H1 (cell line): Measurements from ENCODE around the gene MAP2K1. TPM values are rescaled to one million over a fixed set of nuclear protein-coding genes. Genes with fewer than 3 reads are reported as not detected.

Source experiments
- CTCF ChIA-PET: fragments of 300-600 bp; sonication (Branson Sonifier 250); formaldehyde crosslinking; loops from one replicate; lab custom pipeline; 2021; ENCODE audit not compliant: partially characterized antibody; lab: Charles Lee
- POLR2A ChIA-PET: fragments of 300-600 bp; sonication (Branson Sonifier 250); formaldehyde crosslinking; loops from one replicate; lab custom pipeline; 2021; ENCODE audit warnings: inconsistent platforms; ENCODE audit not compliant: partially characterized antibody; lab: Charles Lee
- DNase-seq, 2 experiments: peaks; one replicate each; pipeline versions ENCODE4 v3.0.0 to v3.0.0-alpha.2; 2010 to 2022; ENCODE audit warnings: low spot score in 2 of 2, low read depth in 1 of 2, mixed read lengths in 1 of 2
- FAIRE-seq: peaks from 2 replicates; lab custom pipeline; 2011; peaks lifted over from hg19 to GRCh38; lab: Jason Lieb, UNC
- H2AFZ ChIP-seq: 2 replicates; pipeline ENCODE4 v1.8.1; 2012; ENCODE audit warnings: low read length, inconsistent platforms
- H2AK5ac ChIP-seq: 2 replicates; pipeline ENCODE4 v1.6.1; 2013; ENCODE audit warnings: low read depth, low read length
- H2BK120ac ChIP-seq: replicated peaks from 2 replicates; pipeline ENCODE3; 2013; ENCODE audit warnings: low read depth, low read length, inconsistent platforms
- H2BK12ac ChIP-seq: 2 replicates; pipeline ENCODE4 v1.6.1; 2013; ENCODE audit warnings: low read depth, low read length
- H2BK15ac ChIP-seq: 2 replicates; pipeline ENCODE4 v1.6.1; 2013; ENCODE audit warnings: low read length
- H2BK20ac ChIP-seq: 2 replicates; pipeline ENCODE4 v1.6.1; 2013; ENCODE audit warnings: low read length
- H2BK5ac ChIP-seq: 2 replicates; pipeline ENCODE4 v1.6.1; 2013; ENCODE audit warnings: low read depth, low read length
- H3K14ac ChIP-seq: 2 replicates; pipeline ENCODE4 v1.6.1; 2013; ENCODE audit warnings: inconsistent platforms; ENCODE audit not compliant: insufficient read length
- H3K18ac ChIP-seq: 2 replicates; pipeline ENCODE4 v1.6.1; 2013; ENCODE audit warnings: low read length; ENCODE audit errors: extremely low read depth
- H3K23ac ChIP-seq: 2 replicates; pipeline ENCODE4 v1.6.1; 2013; ENCODE audit warnings: inconsistent platforms; ENCODE audit not compliant: insufficient read length
- H3K23me2 ChIP-seq: 2 replicates; pipeline ENCODE4 v1.6.1; 2013; ENCODE audit warnings: low read depth, low read length
- H3K27ac ChIP-seq: 2 replicates; pipeline ENCODE4 v1.6.1; 2011; ENCODE audit warnings: low read depth, low read length, inconsistent platforms
- H3K27me3 ChIP-seq, 4 experiments: replicated peaks in 1 of 4; 1 replicate in 1 of 4; 2 replicates in 3 of 4; pipeline versions ENCODE4 v1.6.1 to v1.8.1; 2011 to 2013; ENCODE audit warnings: low read length in 3 of 4, mild to moderate bottlenecking in 3 of 4, inconsistent platforms in 2 of 4, mixed read lengths in 2 of 4, moderate library complexity in 1 of 4; ENCODE audit not compliant: control insufficient read depth in 3 of 4, insufficient read depth in 3 of 4; ENCODE audit errors: extremely low read depth in 1 of 4
- H3K36me3 ChIP-seq, 4 experiments: 2 replicates each; pipeline versions ENCODE4 v1.6.1 to v1.8.1; 2011 to 2013; ENCODE audit warnings: mild to moderate bottlenecking in 4 of 4, low read length in 3 of 4, moderate library complexity in 2 of 4, control low read depth in 1 of 4, inconsistent platforms in 1 of 4; ENCODE audit not compliant: insufficient read depth in 4 of 4, control insufficient read depth in 2 of 4
- H3K4ac ChIP-seq: replicated peaks from 2 replicates; pipeline ENCODE3; 2013; ENCODE audit warnings: low read length, low read depth, mixed read lengths, inconsistent platforms; ENCODE audit not compliant: insufficient read length
- H3K4me1 ChIP-seq, 4 experiments: replicated peaks in 1 of 4; 1 replicate in 1 of 4; 2 replicates in 3 of 4; pipeline versions ENCODE4 v1.6.1 to v1.8.1; 2011 to 2013; ENCODE audit warnings: low read length in 3 of 4, inconsistent platforms in 2 of 4, mixed read lengths in 1 of 4; ENCODE audit not compliant: insufficient read depth in 4 of 4, control insufficient read depth in 3 of 4
- H3K4me2 ChIP-seq, 2 experiments: 2 replicates each; pipeline versions ENCODE4 v1.6.1 to v1.8.1; 2011 to 2013; ENCODE audit warnings: low read depth in 2 of 2, low read length in 2 of 2, control low read depth in 1 of 2, inconsistent platforms in 1 of 2, mild to moderate bottlenecking in 1 of 2; ENCODE audit not compliant: insufficient read depth in 1 of 2
- H3K4me3 ChIP-seq, 4 experiments: fragments of 200-600, 300-600 bp in 1 of 4; sonication (generic), shearing (Covaris generic), sonication (Bioruptor Twin) in 1 of 4; 2 replicates each; pipeline versions ENCODE4 v1.5.1 to v1.8.1; 2011 to 2016; ENCODE audit warnings: low read length in 4 of 4, low read depth in 3 of 4, control low read depth in 2 of 4, inconsistent platforms in 2 of 4, mild to moderate bottlenecking in 2 of 4, mixed read lengths in 1 of 4, moderate library complexity in 1 of 4; ENCODE audit not compliant: insufficient read depth in 2 of 4; ENCODE audit errors: extremely low read depth in 1 of 4
- H3K56ac ChIP-seq: replicated peaks from 2 replicates; pipeline ENCODE3; 2013; ENCODE audit warnings: low read depth, mild to moderate bottlenecking, mixed read lengths, low read length, inconsistent platforms; ENCODE audit not compliant: insufficient read length
- H3K79me1 ChIP-seq: 2 replicates; pipeline ENCODE4 v1.6.1; 2013; ENCODE audit warnings: low read depth, low read length, control low read depth
- H3K79me2 ChIP-seq, 2 experiments: 2 replicates each; pipeline versions ENCODE4 v1.6.1 to v1.8.1; 2012 to 2013; ENCODE audit warnings: low read length in 2 of 2, mild to moderate bottlenecking in 2 of 2, inconsistent platforms in 1 of 2; ENCODE audit not compliant: insufficient read depth in 2 of 2, control insufficient read depth in 1 of 2
- H3K9ac ChIP-seq, 4 experiments: replicated peaks in 1 of 4; 1 replicate in 1 of 4; 2 replicates in 3 of 4; pipeline versions ENCODE4 v1.6.1 to v1.8.1; 2011 to 2013; ENCODE audit warnings: low read depth in 3 of 4, low read length in 3 of 4, control low read depth in 2 of 4, mild to moderate bottlenecking in 2 of 4, moderate library complexity in 2 of 4, inconsistent platforms in 1 of 4; ENCODE audit errors: extremely low read depth in 1 of 4
- H3K9me3 ChIP-seq, 2 experiments: 2 replicates each; pipeline versions ENCODE4 v1.6.1 to v1.8.1; 2012 to 2013; ENCODE audit warnings: mild to moderate bottlenecking in 2 of 2, moderate library complexity in 2 of 2, control low read depth in 1 of 2, inconsistent platforms in 1 of 2, low read depth in 1 of 2, low read length in 1 of 2, mixed read lengths in 1 of 2; ENCODE audit not compliant: insufficient read depth in 2 of 2
- H4K20me1 ChIP-seq, 2 experiments: replicated peaks in 1 of 2; 2 replicates each; pipeline versions ENCODE3 to v1.8.1; 2011 to 2013; ENCODE audit warnings: inconsistent platforms in 2 of 2, low read length in 2 of 2, mild to moderate bottlenecking in 1 of 2; ENCODE audit not compliant: insufficient read depth in 2 of 2, control insufficient read depth in 1 of 2
- H4K5ac ChIP-seq: 2 replicates; pipeline ENCODE4 v1.6.1; 2013; ENCODE audit warnings: low read length, low read depth, mixed read lengths, inconsistent platforms; ENCODE audit not compliant: insufficient read length
- H4K8ac ChIP-seq: 2 replicates; pipeline ENCODE4 v1.8.0; 2013; ENCODE audit warnings: mild to moderate bottlenecking, moderate library complexity, low read length, inconsistent platforms; ENCODE audit not compliant: insufficient read depth; ENCODE audit errors: extremely low read depth
- H4K91ac ChIP-seq: replicated peaks from 2 replicates; pipeline ENCODE3; 2013; ENCODE audit warnings: low read length, mixed read lengths, inconsistent platforms; ENCODE audit not compliant: insufficient read length
- BRCA1 ChIP-seq: IDR thresholded peaks from 2 replicates; pipeline ENCODE4 v1.6.1; 2012; ENCODE audit warnings: low read depth, low read length, improper control_type of control experiment
- POLR2AphosphoS5 ChIP-seq: IDR thresholded peaks from 2 replicates; pipeline ENCODE4 v1.6.1; 2011; ENCODE audit warnings: low read depth, low read length
- RFX5 ChIP-seq: IDR thresholded peaks from 2 replicates; pipeline ENCODE4 v1.6.1; 2011; ENCODE audit warnings: low read depth, low read length, improper control_type of control experiment, borderline replicate concordance
- SIRT6 ChIP-seq: IDR thresholded peaks from one replicate; pipeline ENCODE4 v1.7.1; 2012; ENCODE audit warnings: low read length, inconsistent platforms
- SUZ12 ChIP-seq: fragments of 200-600 bp; sonication (generic); IDR thresholded peaks from 2 replicates; pipeline ENCODE4 v1.6.1; 2012; ENCODE audit warnings: mild to moderate bottlenecking, inconsistent platforms, low read length, moderate library complexity, mixed read lengths
- TAF1 ChIP-seq: IDR thresholded peaks from 2 replicates; pipeline ENCODE4 v1.6.1; 2011; ENCODE audit warnings: mild to moderate bottlenecking, low read depth, low read length
- WGBS, 2 experiments: shearing (Covaris generic) in 1 of 2; methylation state at CpG; one replicate each; pipeline versions ENCODE4 v1.1.6 to v1.1.7; 2013 to 2015; ENCODE audit warnings: low lambda C conversion rate in 2 of 2, mixed read lengths in 2 of 2, inconsistent platforms in 1 of 2, low coverage in 1 of 2, missing lambda C conversion rate in 1 of 2; ENCODE audit not compliant: insufficient replicate concordance in 2 of 2, insufficient coverage in 1 of 2, insufficient read length in 1 of 2; ENCODE audit errors: extremely low coverage in 1 of 2, missing lambda C conversion rate in 1 of 2; 5-methylcytosine and 5-hydroxymethylcytosine counted together
- polyA plus RNA-seq, 7 experiments: library from polyadenylated mRNA; depleted of rRNA in 3 of 7; stranded (reverse) in 5 of 7; unstranded in 2 of 7; fragments of >200 nt in 5 of 7; fragments of 200-250 nt in 2 of 7; gene quantifications; 1 replicate in 5 of 7; 2 replicates in 1 of 7; 4 replicates in 1 of 7; pipeline versions ENCODE4 v1.2.1 to v1.2.3, GENCODE V29; 2011 to 2013; ENCODE audit warnings: missing spikeins in 2 of 7, mixed read lengths in 2 of 7
- total RNA-seq: library from RNA; stranded (reverse); fragmentation: NEBNext Ultra II Directional; extraction: Animal tissue kit (Norgen Biotek cat#: 25700); gene quantifications from 2 replicates; pipeline ENCODE4 v1.2.1, GENCODE V29; 2021
- TF ChIP-seq, protein P1 (sequence below): IDR thresholded peaks from 2 replicates; pipeline ENCODE4 v1.6.1; 2012; ENCODE audit warnings: inconsistent platforms

Gene MAP2K1
- total and polyA plus RNA-seq, 2 of the 8 experiments (the other 6 are each of a cell fraction or from before 2014, with no cell fraction given) = 54.7 to 78.2 TPM

DNA sequence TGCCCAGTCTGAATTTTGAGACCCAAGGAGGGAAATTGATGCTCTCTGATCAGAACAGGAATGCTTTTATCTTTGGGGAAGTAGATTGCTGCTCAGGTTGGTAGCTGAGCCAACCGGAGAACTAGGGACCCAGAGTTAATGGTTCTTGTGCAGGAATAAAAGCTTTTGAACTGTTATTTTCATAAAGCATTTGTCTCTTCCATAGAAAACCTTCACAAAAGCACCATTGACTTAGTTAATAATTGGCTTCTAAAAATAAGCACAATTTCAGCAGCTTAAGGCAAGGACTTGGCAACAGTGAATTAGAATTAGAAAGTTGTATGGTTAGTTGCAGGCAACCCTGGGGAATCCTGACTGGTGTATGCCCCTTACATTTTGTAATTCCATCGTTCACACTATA, 53.8 kb downstream of the MAP2K1 start:
- no peak for TF ChIP-seq POLR2AphosphoS5
- TF ChIP-seq, protein P1, sequence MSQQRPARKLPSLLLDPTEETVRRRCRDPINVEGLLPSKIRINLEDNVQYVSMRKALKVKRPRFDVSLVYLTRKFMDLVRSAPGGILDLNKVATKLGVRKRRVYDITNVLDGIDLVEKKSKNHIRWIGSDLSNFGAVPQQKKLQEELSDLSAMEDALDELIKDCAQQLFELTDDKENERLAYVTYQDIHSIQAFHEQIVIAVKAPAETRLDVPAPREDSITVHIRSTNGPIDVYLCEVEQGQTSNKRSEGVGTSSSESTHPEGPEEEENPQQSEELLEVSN = no peak
- TF ChIP-seq SUZ12 = no peak
- TF ChIP-seq TAF1 = no peak
- TF ChIP-seq BRCA1 = no peak
- no peak for TF ChIP-seq SIRT6
- no peak for TF ChIP-seq RFX5
- Histone ChIP-seq H2AK5ac (no peak overlapping the region), H3K36me3 (peaks cover 14 to 61% (median 37%) of the 10 kb centered on the region in 4 experiments; a peak in 6 of 8 replicates), H3K27me3 (no peaks in the 10 kb centered on the region), H3K4me3 (no peak overlapping the region), H3K4ac (no peak overlapping the region), H2AFZ (no peak overlapping the region), H3K79me1 (no peaks in the 10 kb centered on the region), H3K18ac (no peak overlapping the region), H2BK5ac (no peak overlapping the region), H2BK120ac (no peak overlapping the region), H2BK20ac (no peak overlapping the region), H3K23me2 (no peaks in the 10 kb centered on the region), H2BK12ac (no peak overlapping the region), H3K14ac (no peak overlapping the region), H3K4me2 (no peak overlapping the region), H4K8ac (no peak overlapping the region), H4K20me1 (peaks cover 0 to 1% of the 10 kb centered on the region in 2 experiments), H3K9me3 (no peaks in the 10 kb centered on the region), H3K56ac (no peak overlapping the region), H3K9ac (no peak overlapping the region), H4K5ac (no peak overlapping the region), H3K4me1 (no peaks in the 10 kb centered on the region), H3K27ac (no peak overlapping the region), H2BK15ac (no peak overlapping the region), H3K79me2 (no peaks in the 10 kb centered on the region), H4K91ac (no peak overlapping the region), H3K23ac (no peak overlapping the region)
- DNase-seq = no peak
- 93% methylated on average over 2 of the region's 2 CpGs; no CpG with 5 or more reads in 1 of the 2 experiments for WGBS, 2 experiments
- ChIA-PET POLR2A (interaction anchor here (1.1 kb wide), 1 partner anchor 58 kb away, joined by 3 read pairs; no protein-coding TSS in a partner anchor), CTCF (interaction anchor here (1.2 to 1.4 kb wide), 2 partner anchors 21 to 57 kb away, joined by 3 read pairs; partner anchors contain the start of gene SNAPC5)
- no peak for FAIRE-seq
